ENCODE results near the gene TRIM17. TPM values are rescaled to one million over a fixed set of nuclear protein-coding genes. Genes with fewer than 3 reads are reported as not detected.

Gene TRIM17
- total and polyA plus RNA-seq, 9 of the 15 experiments (the other 6 are each of a cell fraction or from before 2014, with no cell fraction given): not detected

DNA sequence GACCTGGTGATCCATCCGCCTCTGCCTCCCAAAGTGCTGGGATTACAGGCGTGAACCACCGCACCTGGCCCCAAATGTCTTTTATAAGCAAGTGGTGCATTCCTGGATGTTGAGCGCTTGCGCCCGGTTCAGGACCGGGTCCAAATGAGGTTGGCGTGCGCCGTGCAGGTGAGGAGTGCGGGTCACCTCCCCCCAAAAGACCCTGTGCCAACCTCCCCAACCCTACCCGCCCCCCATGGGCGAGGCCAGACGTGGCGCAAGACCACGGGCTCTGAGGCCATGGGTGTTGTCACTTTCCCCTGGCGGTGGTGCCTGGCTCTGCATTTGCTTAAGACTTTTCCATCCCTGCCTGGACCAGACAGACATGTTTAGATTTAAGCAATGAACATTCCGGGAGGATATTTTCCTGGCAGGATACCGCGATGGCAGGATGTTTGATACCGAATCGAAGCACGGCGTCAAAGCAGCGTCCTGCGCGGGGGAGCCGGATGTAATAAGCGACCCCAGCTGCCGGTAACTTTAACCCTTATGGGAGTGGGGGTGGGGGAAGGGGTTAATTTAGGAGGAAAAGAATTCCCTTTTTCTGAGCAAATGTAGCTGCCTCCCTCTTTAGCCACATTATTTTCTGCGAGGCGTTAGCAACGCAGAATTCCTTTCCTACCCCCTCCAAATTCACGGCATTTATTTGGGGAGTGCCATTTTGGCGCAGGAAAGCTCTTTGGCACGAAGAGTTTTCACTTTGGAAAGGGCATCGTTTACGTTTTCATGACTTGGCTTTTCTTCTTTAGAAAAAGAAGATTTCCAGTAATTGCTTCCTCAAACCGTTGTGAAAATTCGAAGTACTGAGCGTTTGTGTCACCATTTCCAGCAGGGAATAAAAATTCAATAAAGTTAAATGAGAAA is 42.7 kb upstream of the TRIM17 start (continued):
- TF ChIP-seq JUNB (CRISPR knock-in tag; conservative IDR thresholded peaks at IDR 0.05) (0 out of 2 replicates have a peak, but pooled peaks have one; percentile 26), SMC3 (conservative IDR thresholded peaks at IDR 0.05; ENCODE audit: insufficient read depth, low read depth, low read length) (peak; percentile 31; the same call in 1 of the 2 replicates), RUNX1 (IDR thresholded peaks at IDR 0.05; ENCODE audit: low read depth) (no peak), EGR1 (conservative IDR thresholded peaks at IDR 0.05) (no peak), LEF1 (IDR thresholded peaks at IDR 0.05) (no peak), TAL1 (IDR thresholded peaks at IDR 0.05) (0 out of 2 replicates have a peak, but pooled peaks have one; percentile 1), E2F3 (CRISPR knock-in tag; IDR thresholded peaks at IDR 0.05) (no peak), FOXM1 (IDR thresholded peaks at IDR 0.05; ENCODE audit: low read depth) (no peak), FOXM1 (CRISPR knock-in tag; IDR thresholded peaks at IDR 0.05; ENCODE audit: low read depth) (no peak), ZNF239 (CRISPR knock-in tag; IDR thresholded peaks at IDR 0.05) (no peak), TEAD2 (tag; IDR thresholded peaks at IDR 0.05) (no peak), ZNF184 (CRISPR knock-in tag; IDR thresholded peaks at IDR 0.05) (no peak), MXI1 (IDR thresholded peaks at IDR 0.05; ENCODE audit: low read depth, low read length) (0 out of 2 replicates have a peak, but pooled peaks have one; percentile 11), TCF7 (IDR thresholded peaks at IDR 0.05; ENCODE audit: borderline replicate concordance) (no peak), NFXL1 (CRISPR knock-in tag; IDR thresholded peaks at IDR 0.05) (0 out of 2 replicates have a peak, but pooled peaks have one; percentile 29), DNMT1 (IDR thresholded peaks at IDR 0.05) (no peak), RAD21 (CRISPR knock-in tag; conservative IDR thresholded peaks at IDR 0.05 in 1 of 2, IDR thresholded peaks at IDR 0.05 in 1 of 2) (peak; percentile 28 to 35; a peak in 2 of 4 replicates), ZNF316 (IDR thresholded peaks at IDR 0.05) (no peak), SRSF1 (IDR thresholded peaks at IDR 0.05; ENCODE audit: low read depth, low read length) (no peak), ZNF561 (CRISPR knock-in tag; conservative IDR thresholded peaks at IDR 0.05) (no peak)
- TF ChIP-seq, protein P1, sequence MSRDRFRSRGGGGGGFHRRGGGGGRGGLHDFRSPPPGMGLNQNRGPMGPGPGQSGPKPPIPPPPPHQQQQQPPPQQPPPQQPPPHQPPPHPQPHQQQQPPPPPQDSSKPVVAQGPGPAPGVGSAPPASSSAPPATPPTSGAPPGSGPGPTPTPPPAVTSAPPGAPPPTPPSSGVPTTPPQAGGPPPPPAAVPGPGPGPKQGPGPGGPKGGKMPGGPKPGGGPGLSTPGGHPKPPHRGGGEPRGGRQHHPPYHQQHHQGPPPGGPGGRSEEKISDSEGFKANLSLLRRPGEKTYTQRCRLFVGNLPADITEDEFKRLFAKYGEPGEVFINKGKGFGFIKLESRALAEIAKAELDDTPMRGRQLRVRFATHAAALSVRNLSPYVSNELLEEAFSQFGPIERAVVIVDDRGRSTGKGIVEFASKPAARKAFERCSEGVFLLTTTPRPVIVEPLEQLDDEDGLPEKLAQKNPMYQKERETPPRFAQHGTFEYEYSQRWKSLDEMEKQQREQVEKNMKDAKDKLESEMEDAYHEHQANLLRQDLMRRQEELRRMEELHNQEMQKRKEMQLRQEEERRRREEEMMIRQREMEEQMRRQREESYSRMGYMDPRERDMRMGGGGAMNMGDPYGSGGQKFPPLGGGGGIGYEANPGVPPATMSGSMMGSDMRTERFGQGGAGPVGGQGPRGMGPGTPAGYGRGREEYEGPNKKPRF (IDR thresholded peaks at IDR 0.05; ENCODE audit: low read depth, low read length): no peak
- TF ChIP-seq, protein P2, sequence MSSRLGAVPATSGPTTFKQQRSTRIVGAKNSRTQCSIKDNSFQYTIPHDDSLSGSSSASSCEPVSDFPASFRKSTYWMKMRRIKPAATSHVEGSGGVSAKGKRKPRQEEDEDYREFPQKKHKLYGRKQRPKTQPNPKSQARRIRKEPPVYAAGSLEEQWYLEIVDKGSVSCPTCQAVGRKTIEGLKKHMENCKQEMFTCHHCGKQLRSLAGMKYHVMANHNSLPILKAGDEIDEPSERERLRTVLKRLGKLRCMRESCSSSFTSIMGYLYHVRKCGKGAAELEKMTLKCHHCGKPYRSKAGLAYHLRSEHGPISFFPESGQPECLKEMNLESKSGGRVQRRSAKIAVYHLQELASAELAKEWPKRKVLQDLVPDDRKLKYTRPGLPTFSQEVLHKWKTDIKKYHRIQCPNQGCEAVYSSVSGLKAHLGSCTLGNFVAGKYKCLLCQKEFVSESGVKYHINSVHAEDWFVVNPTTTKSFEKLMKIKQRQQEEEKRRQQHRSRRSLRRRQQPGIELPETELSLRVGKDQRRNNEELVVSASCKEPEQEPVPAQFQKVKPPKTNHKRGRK (tag; IDR thresholded peaks at IDR 0.05): 0 out of 2 replicates have a peak, but pooled peaks have one; percentile 23
- TF ChIP-seq, protein P3, sequence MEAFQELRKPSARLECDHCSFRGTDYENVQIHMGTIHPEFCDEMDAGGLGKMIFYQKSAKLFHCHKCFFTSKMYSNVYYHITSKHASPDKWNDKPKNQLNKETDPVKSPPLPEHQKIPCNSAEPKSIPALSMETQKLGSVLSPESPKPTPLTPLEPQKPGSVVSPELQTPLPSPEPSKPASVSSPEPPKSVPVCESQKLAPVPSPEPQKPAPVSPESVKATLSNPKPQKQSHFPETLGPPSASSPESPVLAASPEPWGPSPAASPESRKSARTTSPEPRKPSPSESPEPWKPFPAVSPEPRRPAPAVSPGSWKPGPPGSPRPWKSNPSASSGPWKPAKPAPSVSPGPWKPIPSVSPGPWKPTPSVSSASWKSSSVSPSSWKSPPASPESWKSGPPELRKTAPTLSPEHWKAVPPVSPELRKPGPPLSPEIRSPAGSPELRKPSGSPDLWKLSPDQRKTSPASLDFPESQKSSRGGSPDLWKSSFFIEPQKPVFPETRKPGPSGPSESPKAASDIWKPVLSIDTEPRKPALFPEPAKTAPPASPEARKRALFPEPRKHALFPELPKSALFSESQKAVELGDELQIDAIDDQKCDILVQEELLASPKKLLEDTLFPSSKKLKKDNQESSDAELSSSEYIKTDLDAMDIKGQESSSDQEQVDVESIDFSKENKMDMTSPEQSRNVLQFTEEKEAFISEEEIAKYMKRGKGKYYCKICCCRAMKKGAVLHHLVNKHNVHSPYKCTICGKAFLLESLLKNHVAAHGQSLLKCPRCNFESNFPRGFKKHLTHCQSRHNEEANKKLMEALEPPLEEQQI (IDR thresholded peaks at IDR 0.05): no peak

Measured in K562 (cell line).